Brain microvascular endothelial cell (primary cell): ENCODE measurements around the gene ITCH.

Experiments
- DNase-seq: peaks from one replicate; pipeline ENCODE4 v3.0.0-alpha.2; 2020
- H3K27ac ChIP-seq: fragments of 250-450 bp; sonication (Bioruptor Pico); 2 replicates; pipeline ENCODE4 v1.5.1; 2020; ENCODE audit warnings: mild to moderate bottlenecking, moderate library complexity
- H3K27me3 ChIP-seq: fragments of 250-450 bp; sonication (Bioruptor Pico); replicated peaks from 2 replicates; pipeline ENCODE4 v1.5.1; 2020; ENCODE audit warnings: mild to moderate bottlenecking
- H3K36me3 ChIP-seq: fragments of 250-450 bp; sonication (Bioruptor Pico); replicated peaks from 2 replicates; pipeline ENCODE4 v1.5.1; 2020; ENCODE audit warnings: mild to moderate bottlenecking
- H3K4me3 ChIP-seq: 2 replicates; pipeline ENCODE4 v1.5.1; 2011; ENCODE audit warnings: low read depth, mild to moderate bottlenecking, control low read depth, low read length, moderate library complexity
- CTCF ChIP-seq: IDR thresholded peaks from 2 replicates; pipeline ENCODE4 v1.5.1; 2011; ENCODE audit warnings: low read depth, mild to moderate bottlenecking, moderate library complexity, low read length, control low read depth, inconsistent platforms; ENCODE audit errors: missing control alignments
- in situ Hi-C: cut with HindIII; loops from 2 replicates; pipeline ENCODE4 v1.10.0; 2017; ENCODE audit warnings: low sequenced_read_pairs, low pct_ligation_motif_present

The ITCH gene

GRCh38 chr20:34522969-34523871 is 160.1 kb downstream of the ITCH start:
- Histone ChIP-seq H3K27me3 (no peaks in the 10 kb centered on the region), H3K36me3 (peaks cover 16% of the 10 kb centered on the region), H3K27ac (peak overlapping the region; percentile 54), H3K4me3 (no peak overlapping the region)
- peak; percentile 75 for DNase-seq
- peak; percentile 87 for TF ChIP-seq CTCF
- in situ Hi-C loops, result no loop called here

- no peak overlapping the region for H3K4me3 ChIP-seq
- no peak for DNase-seq
- no peaks in the 10 kb centered on the region for H3K27me3 ChIP-seq
- no peak overlapping the region for H3K27ac ChIP-seq
- no peak for TF ChIP-seq CTCF
- peaks cover 26% of the 10 kb centered on the region for H3K36me3 ChIP-seq
- in situ Hi-C loops, result no loop called here
Measured at GRCh38 chr20:34524426-34524825, 161.4 kb downstream of the ITCH start.

DNA sequence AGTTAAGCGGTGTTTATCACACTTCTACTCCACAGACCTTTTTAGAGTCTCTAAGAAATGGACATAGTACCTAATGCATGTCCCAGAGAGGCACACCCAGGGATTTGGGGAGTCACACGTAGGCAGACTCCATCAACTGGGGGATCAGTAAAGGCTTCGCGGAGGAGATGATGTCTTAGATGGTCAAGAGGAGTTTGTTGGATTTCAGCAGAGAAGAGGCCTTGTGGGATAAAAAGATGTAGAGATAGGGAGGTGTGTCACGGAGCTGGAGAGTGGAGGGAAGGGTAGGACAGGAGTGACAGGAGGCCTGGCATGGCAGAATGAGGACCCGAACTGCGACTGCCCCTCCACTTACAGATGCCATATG is 162.3 kb downstream of the ITCH start:
- peaks cover 32% of the 10 kb centered on the region for H3K36me3 ChIP-seq
- peak overlapping the region; percentile 65 for H3K27ac ChIP-seq
- no peak for TF ChIP-seq CTCF
- no peaks in the 10 kb centered on the region for H3K27me3 ChIP-seq
- DNase-seq, result no peak
- no peak overlapping the region for H3K4me3 ChIP-seq
- in situ Hi-C loops, result no loop called here

GRCh38 chr20:34525709-34526416 is 162.8 kb downstream of the ITCH start:
- peaks cover 36% of the 10 kb centered on the region for H3K36me3 ChIP-seq
- H3K27ac ChIP-seq, result peak overlapping the region; percentile 65
- peak; percentile 98 for DNase-seq
- H3K27me3 ChIP-seq, result no peaks in the 10 kb centered on the region
- no peak overlapping the region for H3K4me3 ChIP-seq
- in situ Hi-C loops, result no loop called here
- TF ChIP-seq CTCF, result no peak

DNA sequence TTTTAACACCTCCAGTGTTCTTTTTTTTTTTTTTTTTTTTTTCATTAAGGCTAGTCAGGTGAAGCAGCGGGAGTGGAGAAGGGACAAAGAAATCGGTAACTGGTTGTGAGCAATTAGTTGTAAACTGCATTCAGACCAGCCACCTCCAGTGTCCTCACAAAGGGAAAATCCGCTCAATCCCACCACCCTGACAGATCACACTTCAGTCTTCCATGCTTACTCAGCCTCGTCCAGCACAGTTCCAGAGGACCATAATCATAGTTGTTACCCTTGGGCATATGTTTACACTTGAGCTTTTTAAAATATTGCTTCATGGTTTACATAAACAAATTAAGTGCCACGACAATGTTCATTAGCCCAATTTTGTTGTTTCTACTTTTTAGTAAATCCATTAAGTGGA is 163.4 kb downstream of the ITCH start:
- in situ Hi-C loops, result no loop called here
- no peak for TF ChIP-seq CTCF
- H3K4me3 ChIP-seq, result no peak overlapping the region
- H3K36me3 ChIP-seq, result peaks cover 38% of the 10 kb centered on the region
- no peak for DNase-seq
- no peaks in the 10 kb centered on the region for H3K27me3 ChIP-seq
- peak overlapping the region; percentile 65 for H3K27ac ChIP-seq
